Mammary epithelial cell (primary cell): ENCODE measurements around the gene MUC2.

Experiments used
- CTCF ChIP-seq, 2 donors: IDR thresholded peaks in 1 of 2; conservative IDR thresholded peaks in 1 of 2; 2 replicates each; pipeline ENCODE4 v1.5.1; 2011 to 2012; ENCODE audit warnings: inconsistent platforms in 2 of 2, low read length in 2 of 2, mild to moderate bottlenecking in 2 of 2, control low read depth in 1 of 2, low read depth in 1 of 2; ENCODE audit not compliant: insufficient read depth in 1 of 2; ENCODE audit errors: extremely low read depth in 1 of 2
- EZH2 ChIP-seq: IDR thresholded peaks from 2 replicates; pipeline ENCODE4 v1.6.1; 2012; ENCODE audit warnings: low read length, inconsistent platforms, borderline replicate concordance

- TF ChIP-seq CTCF (conservative IDR thresholded peaks at IDR 0.05 in 1 of 2, IDR thresholded peaks at IDR 0.05 in 1 of 2; ENCODE audit: extremely low read depth in 1 of 2, insufficient read depth in 1 of 2, low read depth in 1 of 2, low read length in 2 of 2) (no peak), EZH2 (no peak)
These were observed 48.0 kb downstream of the MUC2 start for GRCh38 chr11:1122664-1123002.
